HG03457 (cell line): ENCODE data around the gene DHX35.
"Not testable (repeated sequence)": the region's sequence is repeated elsewhere in the genome, so short reads cannot be mapped to it uniquely, and the experiment has no call there.

Source experiments
- ATAC-seq: cut with Tn5 transposase; IDR thresholded peaks from one replicate; pipeline ENCODE4 v1.9.1; 2021; ENCODE audit warnings: moderate number of reproducible peaks; ENCODE audit not compliant: unreplicated experiment

DHX35 gene

GRCh38 chr20:38940644-38941043, 21.5 kb upstream of the DHX35 start:
- ATAC-seq, result no peak

GRCh38 chr20:38941726-38942389, 20.3 kb upstream of the DHX35 start:
- ATAC-seq, result no peak

GRCh38 chr20:38945012-38945411, 17.1 kb upstream of the DHX35 start:
- ATAC-seq, result no peak

GRCh38 chr20:38946836-38947235, 15.3 kb upstream of the DHX35 start:
- no peak for ATAC-seq

GRCh38 chr20:38947931-38948362, 14.2 kb upstream of the DHX35 start:
- ATAC-seq, result no peak

- no peak for ATAC-seq
Observed at GRCh38 chr20:38950254-38950653, 11.9 kb upstream of the DHX35 start.

GRCh38 chr20:38951611-38952010, 10.5 kb upstream of the DHX35 start:
- no peak for ATAC-seq

- ATAC-seq, result no peak
Observed at GRCh38 chr20:38952153-38952552, 10.0 kb upstream of the DHX35 start.

- no peak for ATAC-seq
Observed at GRCh38 chr20:38953630-38954340, 8.4 kb upstream of the DHX35 start.

GRCh38 chr20:38957235-38957876, 4.8 kb upstream of the DHX35 start:
- ATAC-seq, result no peak

GRCh38 chr20:38957915-38958485, 4.1 kb upstream of the DHX35 start:
- ATAC-seq, result no peak

GRCh38 chr20:38960187-38960687, 1.9 kb upstream of the DHX35 start:
- ATAC-seq, result not testable (repeated sequence)

GRCh38 chr20:38961530-38962043, 557 bp upstream of the DHX35 start:
- ATAC-seq, result no peak

- no peak for ATAC-seq
Observed at GRCh38 chr20:38962928-38963401, 821 bp downstream of the DHX35 start.

- no peak for ATAC-seq
Observed at GRCh38 chr20:38963745-38964144, 1.6 kb downstream of the DHX35 start.

GRCh38 chr20:38965264-38965663, 3.1 kb downstream of the DHX35 start:
- ATAC-seq, result no peak

- no peak for ATAC-seq
Observed at GRCh38 chr20:38968090-38968489, 5.9 kb downstream of the DHX35 start.

- ATAC-seq, result no peak
Observed at GRCh38 chr20:38969708-38970107, 7.6 kb downstream of the DHX35 start.

GRCh38 chr20:38970302-38970701, 8.2 kb downstream of the DHX35 start:
- ATAC-seq, result no peak

GRCh38 chr20:38973107-38973506, 11.0 kb downstream of the DHX35 start:
- ATAC-seq, result no peak

GRCh38 chr20:38973645-38974044, 11.5 kb downstream of the DHX35 start:
- ATAC-seq, result no peak
